ENCODE results near the gene SNX10. TPM values are rescaled to one million over a fixed set of nuclear protein-coding genes. Genes with fewer than 3 reads are reported as not detected.

Gene SNX10
- total and polyA plus RNA-seq, 2 of the 8 experiments (the other 6 are each of a cell fraction or from before 2014, with no cell fraction given) = 4.4 to 9.6 TPM

- TF ChIP-seq CHD7 (IDR thresholded peaks at IDR 0.05; ENCODE audit: insufficient replicate concordance, low read length) = no peak
- no peak for TF ChIP-seq SP2 (IDR thresholded peaks at IDR 0.05; ENCODE audit: low read length)
- TF ChIP-seq BACH1 (IDR thresholded peaks at IDR 0.05; ENCODE audit: low read length) = peak; percentile 14; the same call in 1 of the 2 replicates
- TF ChIP-seq GABPA (IDR thresholded peaks at IDR 0.05; ENCODE audit: borderline replicate concordance, insufficient read depth, low read length) = no peak
Measured at GRCh38 chr7:26291699-26292538, at the start of gene SNX10 (continued).

Data from H1 (cell line).